Lower leg skin (tissue), 3 donors: Measurements from ENCODE around the gene TMEM158.

Source experiments
- CTCF ChIP-seq, 3 donors: fragments of 450-650 bp; IDR thresholded peaks; one replicate each; pipeline ENCODE4 v1.5.1; 2016; ENCODE audit warnings: antibody characterized with exemption in 3 of 3, mild to moderate bottlenecking in 3 of 3, moderate library complexity in 2 of 3
- POLR2A ChIP-seq, 2 donors: fragments of 450-650 bp; IDR thresholded peaks; one replicate each; pipeline ENCODE4 v1.6.1; 2016 to 2017; ENCODE audit warnings: antibody characterized with exemption in 2 of 2, mild to moderate bottlenecking in 1 of 2, moderate library complexity in 1 of 2

GRCh38 chr3:45219694-45220093, 6.4 kb downstream of the TMEM158 start:
- no peak for TF ChIP-seq CTCF (IDR thresholded peaks at IDR 0.05)
- TF ChIP-seq POLR2A (IDR thresholded peaks at IDR 0.05): no peak
